Ishikawa (cell line): ENCODE results near the gene ZNF333.

Experiments used
- CEBPB ChIP-seq: IDR thresholded peaks from 2 replicates; pipeline ENCODE4 v1.6.1; 2012
- CREB1 ChIP-seq: IDR thresholded peaks from 2 replicates; pipeline ENCODE4 v1.6.1; 2012; ENCODE audit warnings: low read depth
- EGR1 ChIP-seq: IDR thresholded peaks from 2 replicates; pipeline ENCODE4 v1.6.1; 2012
- EP300 ChIP-seq: IDR thresholded peaks from 2 replicates; pipeline ENCODE4 v1.6.1; 2012; ENCODE audit warnings: borderline replicate concordance
- FOXM1 ChIP-seq: IDR thresholded peaks from 2 replicates; pipeline ENCODE4 v1.6.1; 2012; ENCODE audit warnings: low read depth, borderline replicate concordance
- MAX ChIP-seq: IDR thresholded peaks from 2 replicates; pipeline ENCODE4 v1.6.1; 2012
- NFIC ChIP-seq: IDR thresholded peaks from 2 replicates; pipeline ENCODE4 v1.6.1; 2012
- RAD21 ChIP-seq: IDR thresholded peaks from 2 replicates; pipeline ENCODE4 v1.6.1; 2012; ENCODE audit warnings: low read depth
- REST ChIP-seq: IDR thresholded peaks from 2 replicates; pipeline ENCODE4 v1.6.1; 2012; ENCODE audit warnings: low read depth, mild to moderate bottlenecking
- TAF1 ChIP-seq: IDR thresholded peaks from 2 replicates; pipeline ENCODE4 v1.6.1; 2012; ENCODE audit warnings: low read depth, mild to moderate bottlenecking
- TCF12 ChIP-seq: IDR thresholded peaks from 2 replicates; pipeline ENCODE4 v1.6.1; 2012; ENCODE audit warnings: low read depth
- TEAD4 ChIP-seq: IDR thresholded peaks from 2 replicates; pipeline ENCODE4 v1.6.1; 2012
- USF1 ChIP-seq: IDR thresholded peaks from 2 replicates; pipeline ENCODE4 v1.6.1; 2012
- YY1 ChIP-seq: IDR thresholded peaks from 2 replicates; pipeline ENCODE4 v1.6.1; 2012; ENCODE audit warnings: low read depth
- ZBTB7A ChIP-seq: IDR thresholded peaks from 2 replicates; pipeline ENCODE4 v1.6.1; 2012; ENCODE audit warnings: low read depth

The ZNF333 gene

GRCh38 chr19:14678199-14678598 is 11.6 kb upstream of the ZNF333 start:
- no peak for TF ChIP-seq EGR1

GRCh38 chr19:14682084-14682483 is 7.8 kb upstream of the ZNF333 start:
- no peak for TF ChIP-seq REST
- TF ChIP-seq YY1: no peak
- TF ChIP-seq USF1: no peak
- no peak for TF ChIP-seq CREB1
- TF ChIP-seq TEAD4: no peak
- TF ChIP-seq EGR1: no peak
- TF ChIP-seq TAF1: no peak
- no peak for TF ChIP-seq FOXM1
- TF ChIP-seq TCF12: no peak
- no peak for TF ChIP-seq ZBTB7A
- no peak for TF ChIP-seq RAD21
- no peak for TF ChIP-seq EP300
- TF ChIP-seq MAX: no peak
- no peak for TF ChIP-seq NFIC
- TF ChIP-seq CEBPB: no peak

GRCh38 chr19:14683439-14683838 is 6.4 kb upstream of the ZNF333 start:
- TF ChIP-seq CEBPB (no peak), TAF1 (no peak), REST (no peak), YY1 (no peak)

GRCh38 chr19:14686411-14686810 is 3.4 kb upstream of the ZNF333 start:
- TF ChIP-seq RAD21 (peak; percentile 55), ZBTB7A (no peak)

GRCh38 chr19:14694641-14695266 is 4.9 kb downstream of the ZNF333 start:
- TF ChIP-seq REST: peak; percentile 57; the same call in 1 of the 2 replicates
- no peak for TF ChIP-seq USF1

GRCh38 chr19:14695471-14695870 is 5.6 kb downstream of the ZNF333 start:
- no peak for TF ChIP-seq EP300
- no peak for TF ChIP-seq TAF1
- TF ChIP-seq TCF12: no peak
- no peak for TF ChIP-seq EGR1
- no peak for TF ChIP-seq YY1
- TF ChIP-seq RAD21: no peak
- TF ChIP-seq ZBTB7A: no peak
- TF ChIP-seq CEBPB: no peak
- TF ChIP-seq MAX: no peak
- no peak for TF ChIP-seq TEAD4
- no peak for TF ChIP-seq CREB1
- no peak for TF ChIP-seq FOXM1
